PC-3 (cell line): ENCODE data around the gene G6PD.

Experiments
- EZH2 ChIP-seq: fragments of 300-600 bp; sonication (generic); IDR thresholded peaks from one replicate; pipeline ENCODE4 v1.6.1; 2017; ENCODE audit warnings: antibody characterized with exemption, mild to moderate bottlenecking, low read length; ENCODE audit not compliant: unreplicated experiment
- EZH2phosphoT487 ChIP-seq: fragments of 300-600 bp; sonication (generic); IDR thresholded peaks from 2 replicates; pipeline ENCODE4 v1.6.1; 2018; ENCODE audit warnings: mild to moderate bottlenecking, antibody characterized with exemption, low read length, borderline replicate concordance
- TF ChIP-seq, protein P1 (sequence below): fragments of 300-600 bp; sonication (generic); conservative IDR thresholded peaks from 2 replicates; pipeline ENCODE4 v1.5.1; 2017; ENCODE audit warnings: antibody characterized with exemption, low read depth, mild to moderate bottlenecking, low read length

DNA sequence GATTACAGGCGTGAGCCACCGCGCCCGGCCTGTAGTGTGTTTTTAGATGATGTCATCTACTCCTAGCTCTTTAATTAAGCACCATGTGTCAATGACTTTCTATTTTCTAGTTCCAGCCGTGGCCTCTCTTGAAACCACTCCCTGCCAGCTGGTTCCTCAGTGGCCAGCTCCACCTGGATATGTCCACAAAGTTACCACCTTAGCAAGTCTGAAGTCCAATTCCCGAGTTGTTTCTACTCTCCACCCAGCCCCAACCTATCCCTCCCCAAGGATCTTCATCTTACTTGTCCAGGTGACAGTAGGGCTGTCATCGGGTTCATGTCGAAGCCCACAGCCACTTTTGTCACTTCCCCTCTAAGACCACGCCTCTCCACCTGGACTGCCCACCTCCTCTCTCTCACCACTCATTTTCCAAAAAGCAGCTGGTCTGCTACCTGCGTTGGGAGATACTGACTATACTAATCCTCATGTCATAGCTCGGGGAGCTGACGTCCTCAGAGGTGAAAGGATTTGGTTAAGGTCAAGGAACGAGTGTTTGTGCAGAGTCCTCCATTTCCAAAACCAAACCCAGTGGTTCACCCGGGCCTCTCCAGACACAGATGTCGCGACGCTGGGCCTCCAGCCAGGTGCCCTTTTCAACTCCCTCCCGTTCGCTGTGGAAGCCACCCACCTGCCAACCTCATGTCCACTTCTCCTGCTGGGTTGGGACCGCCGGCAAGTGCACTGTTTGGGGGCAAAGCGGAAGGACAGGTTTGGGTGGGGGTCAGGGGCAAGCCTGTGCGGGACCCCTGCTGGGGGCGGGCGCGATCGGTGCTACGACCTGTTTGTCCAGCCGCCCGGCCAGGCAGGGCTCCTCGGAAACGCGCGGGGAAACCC lies 31.3 kb downstream of the G6PD start:
- TF ChIP-seq, protein P1, sequence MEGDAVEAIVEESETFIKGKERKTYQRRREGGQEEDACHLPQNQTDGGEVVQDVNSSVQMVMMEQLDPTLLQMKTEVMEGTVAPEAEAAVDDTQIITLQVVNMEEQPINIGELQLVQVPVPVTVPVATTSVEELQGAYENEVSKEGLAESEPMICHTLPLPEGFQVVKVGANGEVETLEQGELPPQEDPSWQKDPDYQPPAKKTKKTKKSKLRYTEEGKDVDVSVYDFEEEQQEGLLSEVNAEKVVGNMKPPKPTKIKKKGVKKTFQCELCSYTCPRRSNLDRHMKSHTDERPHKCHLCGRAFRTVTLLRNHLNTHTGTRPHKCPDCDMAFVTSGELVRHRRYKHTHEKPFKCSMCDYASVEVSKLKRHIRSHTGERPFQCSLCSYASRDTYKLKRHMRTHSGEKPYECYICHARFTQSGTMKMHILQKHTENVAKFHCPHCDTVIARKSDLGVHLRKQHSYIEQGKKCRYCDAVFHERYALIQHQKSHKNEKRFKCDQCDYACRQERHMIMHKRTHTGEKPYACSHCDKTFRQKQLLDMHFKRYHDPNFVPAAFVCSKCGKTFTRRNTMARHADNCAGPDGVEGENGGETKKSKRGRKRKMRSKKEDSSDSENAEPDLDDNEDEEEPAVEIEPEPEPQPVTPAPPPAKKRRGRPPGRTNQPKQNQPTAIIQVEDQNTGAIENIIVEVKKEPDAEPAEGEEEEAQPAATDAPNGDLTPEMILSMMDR: no peak
- TF ChIP-seq EZH2 (no peak), EZH2phosphoT487 (no peak)
